IMR-90 (cell line): ENCODE measurements around the gene SLC44A4. TPM values are rescaled to one million over a fixed set of nuclear protein-coding genes. Genes with fewer than 3 reads are reported as not detected.

Experiments used
- ATAC-seq: fragments of 200-7000 bp; cut with Tn5 transposase; 2 replicates; pipeline ENCODE4 v1.9.1; 2020; ENCODE audit warnings: low read depth, mild to moderate bottlenecking, moderate library complexity
- BruUV-seq: library from RNA; stranded (reverse); fragments of 400-500 nt; replicated peaks from 2 replicates; lab custom pipeline; 2021; lab: Mats Ljungman, UMichigan
- CTCF ChIA-PET: fragments of 300-600 bp; formaldehyde crosslinking; extraction: SDS; loops from one replicate; lab custom pipeline; 2021; ENCODE audit warnings: antibody characterized with exemption; lab: Yijun Ruan, JAX
- POLR2A ChIA-PET: fragments of 300-600 bp; sonication (Branson Sonifier 250); formaldehyde crosslinking; loops from one replicate; lab custom pipeline; 2022; ENCODE audit warnings: antibody characterized with exemption; ENCODE audit not compliant: unreplicated experiment; lab: Charles Lee
- DNase-seq: peaks from one replicate; pipeline ENCODE4 v3.0.0; 2013
- H2AFZ ChIP-seq: replicated peaks from 2 replicates; pipeline ENCODE3; 2013; ENCODE audit warnings: low read length, mild to moderate bottlenecking; ENCODE audit not compliant: poor library complexity
- H2AK5ac ChIP-seq: 2 replicates; pipeline ENCODE4 v1.6.1; 2013; ENCODE audit warnings: low read depth, low read length, inconsistent platforms
- H2AK9ac ChIP-seq: replicated peaks from 2 replicates; pipeline ENCODE3; 2013; ENCODE audit warnings: mild to moderate bottlenecking, low read depth, low read length, moderate library complexity; ENCODE audit not compliant: poor library complexity
- H2BK120ac ChIP-seq: 2 replicates; pipeline ENCODE4 v1.6.1; 2013; ENCODE audit warnings: low read depth, low read length, inconsistent platforms
- H2BK15ac ChIP-seq: 3 replicates; pipeline ENCODE4 v1.6.1; 2013; ENCODE audit warnings: low read depth, low read length, inconsistent platforms
- H2BK20ac ChIP-seq: 2 replicates; pipeline ENCODE4 v1.6.1; 2013; ENCODE audit warnings: low read depth, mild to moderate bottlenecking, inconsistent platforms, low read length, moderate library complexity
- H2BK5ac ChIP-seq: 2 replicates; pipeline ENCODE4 v1.6.1; 2013; ENCODE audit warnings: mild to moderate bottlenecking, low read depth, low read length, inconsistent platforms; ENCODE audit not compliant: poor library complexity, severe bottlenecking
- H3K14ac ChIP-seq: replicated peaks from 2 replicates; pipeline ENCODE4 v1.6.1; 2013; ENCODE audit warnings: low read depth, low read length, inconsistent platforms
- H3K18ac ChIP-seq: 2 replicates; pipeline ENCODE4 v1.6.1; 2013; ENCODE audit warnings: low read depth, low read length, control low read depth
- H3K23ac ChIP-seq: 2 replicates; pipeline ENCODE4 v1.6.1; 2013; ENCODE audit warnings: low read depth, low read length, inconsistent platforms
- H3K27ac ChIP-seq: 2 replicates; pipeline ENCODE4 v1.5.1; 2013; ENCODE audit warnings: mild to moderate bottlenecking, control low read depth, low read length; ENCODE audit not compliant: insufficient read depth
- H3K27me3 ChIP-seq: 2 replicates; pipeline ENCODE4 v1.6.1; 2013; ENCODE audit warnings: low read length; ENCODE audit not compliant: control insufficient read depth, insufficient read depth
- H3K36me3 ChIP-seq: 2 replicates; pipeline ENCODE4 v1.6.1; 2013; ENCODE audit warnings: low read length, mixed read lengths; ENCODE audit not compliant: control insufficient read depth, insufficient read depth
- H3K4ac ChIP-seq: 2 replicates; pipeline ENCODE4 v1.6.1; 2013; ENCODE audit warnings: low read depth, low read length, inconsistent platforms
- H3K4me1 ChIP-seq: 2 replicates; pipeline ENCODE4 v1.6.1; 2013; ENCODE audit warnings: low read length, mixed read lengths; ENCODE audit not compliant: control insufficient read depth, insufficient read depth
- H3K4me2 ChIP-seq: 2 replicates; pipeline ENCODE4 v1.6.1; 2013; ENCODE audit warnings: low read depth, mild to moderate bottlenecking, control low read depth, low read length, moderate library complexity
- H3K4me3 ChIP-seq: 2 replicates; pipeline ENCODE4 v1.5.1; 2013; ENCODE audit warnings: low read depth, mild to moderate bottlenecking, control low read depth, low read length, moderate library complexity; ENCODE audit not compliant: insufficient read depth
- H3K56ac ChIP-seq: 2 replicates; pipeline ENCODE4 v1.6.1; 2013; ENCODE audit warnings: low read length, inconsistent platforms; ENCODE audit not compliant: insufficient read depth; ENCODE audit errors: extremely low read depth
- H3K79me1 ChIP-seq, 2 experiments: 2 replicates each; pipeline ENCODE4 v1.6.1; 2013; ENCODE audit warnings: low read length in 2 of 2, inconsistent platforms in 1 of 2, low read depth in 1 of 2
- H3K9ac ChIP-seq: 2 replicates; pipeline ENCODE4 v1.6.1; 2013; ENCODE audit warnings: low read depth, low read length, control low read depth
- H3K9me1 ChIP-seq: 2 replicates; pipeline ENCODE4 v1.6.1; 2013; ENCODE audit warnings: low read length, inconsistent platforms; ENCODE audit not compliant: insufficient read depth
- H3K9me3 ChIP-seq: 2 replicates; pipeline ENCODE4 v1.6.1; 2013; ENCODE audit warnings: low read length; ENCODE audit not compliant: control insufficient read depth, insufficient read depth
- H4K20me1 ChIP-seq: 2 replicates; pipeline ENCODE4 v1.6.1; 2013; ENCODE audit warnings: low read length, inconsistent platforms; ENCODE audit not compliant: insufficient read depth
- H4K5ac ChIP-seq: 2 replicates; pipeline ENCODE4 v1.6.1; 2013; ENCODE audit warnings: mild to moderate bottlenecking, low read depth, low read length, control low read depth
- H4K8ac ChIP-seq, 2 experiments: 2 replicates each; pipeline ENCODE4 v1.6.1; 2013; ENCODE audit warnings: low read depth in 2 of 2, low read length in 2 of 2, control low read depth in 1 of 2, inconsistent platforms in 1 of 2
- H4K91ac ChIP-seq: 2 replicates; pipeline ENCODE4 v1.6.1; 2013; ENCODE audit warnings: low read depth, low read length, inconsistent platforms; ENCODE audit not compliant: insufficient read depth
- CEBPB ChIP-seq: IDR thresholded peaks from 2 replicates; pipeline ENCODE4 v1.6.1; 2012; ENCODE audit warnings: low read depth, low read length, improper control_type of control experiment
- NFE2L2 ChIP-seq: fragments of 150-350 bp; IDR thresholded peaks from 2 replicates; pipeline ENCODE4 v1.6.1; 2016; ENCODE audit warnings: low read depth, mild to moderate bottlenecking, low read length
- WGBS, 2 experiments: methylation state at CpG; one replicate each; pipeline versions ENCODE4 v1.1.5 to v1.1.7; 2013; ENCODE audit warnings: missing lambda C conversion rate in 2 of 2; ENCODE audit not compliant: insufficient read length in 1 of 2; ENCODE audit errors: extremely low coverage in 2 of 2; 5-methylcytosine and 5-hydroxymethylcytosine counted together
- dilution Hi-C: fragments of 300-500 bp; cut with HindIII; formaldehyde crosslinking; loops from one replicate; pipeline ENCODE4 v1.14.3; 2018; ENCODE audit warnings: low sequenced_read_pairs; ENCODE audit not compliant: unreplicated experiment
- in situ Hi-C: fragments of 300-500 bp; cut with MboI; formaldehyde crosslinking; loops from 3 replicates; pipeline ENCODE4 v1.14.3; 2019; ENCODE audit warnings: low sequenced_read_pairs, inconsistent platforms, mixed read lengths
- intact Hi-C: fragments of 100-400 bp; cut with micrococcal nuclease; formaldehyde crosslinking; loops from 2 replicates; pipeline ENCODE4 v1.10.0; 2022
- polyA plus RNA-seq, 3 experiments: library from polyadenylated mRNA; depleted of rRNA; stranded (reverse); fragments of >200 nt; gene quantifications; 2 replicates each; pipeline ENCODE4 v1.2.3, GENCODE V29; 2012; ENCODE audit warnings: low replicate concordance in 1 of 3
- total RNA-seq: library from RNA; depleted of rRNA; stranded (reverse); fragments of >200 nt; gene quantifications from 2 replicates; pipeline ENCODE4 v1.2.3, GENCODE V29; 2012

SLC44A4 gene
- total and polyA plus RNA-seq, 2 of the 4 experiments (the other 2 are of a cell fraction) = 0.14 to 0.36 TPM

GRCh38 chr6:31834367-31835250 is 44.2 kb downstream of the SLC44A4 start (continued):
- TF ChIP-seq CEBPB = peak; percentile 32; the same call in 1 of the 2 replicates

GRCh38 chr6:31831350-31832215 is 47.2 kb downstream of the SLC44A4 start:
- no TSS peak for BruUV-seq
- Histone ChIP-seq H2AK5ac (no peak overlapping the region), H3K9me3 (no peaks in the 10 kb centered on the region), H3K56ac (no peak overlapping the region), H3K4me3 (no peak overlapping the region), H2AK9ac (no peak overlapping the region), H4K91ac (no peak overlapping the region), H2AFZ (no peak overlapping the region), H3K36me3 (peaks cover 6% of the 10 kb centered on the region), H3K14ac (no peak overlapping the region), H3K9ac (no peak overlapping the region), H3K27ac (no peak overlapping the region), H4K20me1 (peaks cover 17% of the 10 kb centered on the region), H3K4ac (no peak overlapping the region; the same call in 1 of the 2 replicates), H3K27me3 (no peaks in the 10 kb centered on the region), H3K4me1 (peaks cover 6% of the 10 kb centered on the region), H2BK5ac (no peak overlapping the region), H3K4me2 (no peak overlapping the region), H3K79me1 (peaks cover 11 to 29% of the 10 kb centered on the region in 2 experiments; a peak in 2 of 4 replicates), H3K9me1 (no peaks in the 10 kb centered on the region), H4K5ac (no peak overlapping the region), H2BK20ac (no peak overlapping the region), H4K8ac (0 out of 4 replicates have a peak overlapping the region, but pooled peaks of 1 of the 2 experiments have one; percentile 7), H2BK15ac (no peak overlapping the region), H3K23ac (no peak overlapping the region), H3K18ac (no peak overlapping the region), H2BK120ac (no peak overlapping the region)
- DNase-seq = no peak
- intact Hi-C loops (loop anchor here (2.0 to 5.0 kb wide), 4 partner anchors 103 to 169 kb away; partner anchors contain the start of genes ABHD16A, C6orf47, DDAH2 and GPANK1), dilution Hi-C loops (no loop called here), in situ Hi-C loops (loop anchor here (10.0 kb wide), 2 partner anchors 147 to 287 kb away; partner anchors contain the start of genes ATP6V1G2, DDX39B, LY6G5C and NFKBIL1)
- WGBS, 2 experiments = 80% methylated on average over 1 of the region's 15 CpGs; no CpG with 5 or more reads in 1 of the 2 experiments
- ChIA-PET CTCF (interaction anchor here (0.7 kb wide), 1 partner anchor 16 kb away, joined by 4 read pairs; no protein-coding TSS in a partner anchor), POLR2A (no interaction called here)
- TF ChIP-seq CEBPB (peak; percentile 10; the same call in 1 of the 2 replicates), NFE2L2 (no peak)
- no peak for ATAC-seq
